ENCODE results near the gene SLC6A4.

DNA sequence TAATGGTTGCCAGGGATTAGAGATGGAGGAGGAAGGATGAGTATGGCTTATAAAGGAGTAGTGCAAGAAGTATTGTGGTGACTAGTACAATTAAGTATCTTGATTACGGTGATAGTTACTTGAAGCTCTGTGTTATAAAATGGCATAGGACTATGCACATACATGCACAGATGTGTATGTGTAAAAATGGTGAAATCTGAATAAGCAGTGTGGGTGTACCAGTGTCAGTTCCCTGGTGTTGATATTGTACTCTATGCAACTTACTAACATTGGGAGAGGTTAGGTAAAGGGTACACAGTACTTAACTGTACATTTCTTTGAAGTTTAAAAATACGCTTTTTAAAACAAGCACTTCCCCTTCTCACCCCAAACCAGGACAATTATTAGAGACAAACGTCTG lies 70.3 kb downstream of the SLC6A4 start:
- no peak for TF ChIP-seq TAF1 (IDR thresholded peaks at IDR 0.05; ENCODE audit: low read depth)
- no peak for TF ChIP-seq EP300 (IDR thresholded peaks at IDR 0.05; ENCODE audit: borderline replicate concordance)
- TF ChIP-seq, protein P1, sequence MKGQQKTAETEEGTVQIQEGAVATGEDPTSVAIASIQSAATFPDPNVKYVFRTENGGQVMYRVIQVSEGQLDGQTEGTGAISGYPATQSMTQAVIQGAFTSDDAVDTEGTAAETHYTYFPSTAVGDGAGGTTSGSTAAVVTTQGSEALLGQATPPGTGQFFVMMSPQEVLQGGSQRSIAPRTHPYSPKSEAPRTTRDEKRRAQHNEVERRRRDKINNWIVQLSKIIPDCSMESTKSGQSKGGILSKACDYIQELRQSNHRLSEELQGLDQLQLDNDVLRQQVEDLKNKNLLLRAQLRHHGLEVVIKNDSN (IDR thresholded peaks at IDR 0.05) = no peak
- TF ChIP-seq, protein P2, sequence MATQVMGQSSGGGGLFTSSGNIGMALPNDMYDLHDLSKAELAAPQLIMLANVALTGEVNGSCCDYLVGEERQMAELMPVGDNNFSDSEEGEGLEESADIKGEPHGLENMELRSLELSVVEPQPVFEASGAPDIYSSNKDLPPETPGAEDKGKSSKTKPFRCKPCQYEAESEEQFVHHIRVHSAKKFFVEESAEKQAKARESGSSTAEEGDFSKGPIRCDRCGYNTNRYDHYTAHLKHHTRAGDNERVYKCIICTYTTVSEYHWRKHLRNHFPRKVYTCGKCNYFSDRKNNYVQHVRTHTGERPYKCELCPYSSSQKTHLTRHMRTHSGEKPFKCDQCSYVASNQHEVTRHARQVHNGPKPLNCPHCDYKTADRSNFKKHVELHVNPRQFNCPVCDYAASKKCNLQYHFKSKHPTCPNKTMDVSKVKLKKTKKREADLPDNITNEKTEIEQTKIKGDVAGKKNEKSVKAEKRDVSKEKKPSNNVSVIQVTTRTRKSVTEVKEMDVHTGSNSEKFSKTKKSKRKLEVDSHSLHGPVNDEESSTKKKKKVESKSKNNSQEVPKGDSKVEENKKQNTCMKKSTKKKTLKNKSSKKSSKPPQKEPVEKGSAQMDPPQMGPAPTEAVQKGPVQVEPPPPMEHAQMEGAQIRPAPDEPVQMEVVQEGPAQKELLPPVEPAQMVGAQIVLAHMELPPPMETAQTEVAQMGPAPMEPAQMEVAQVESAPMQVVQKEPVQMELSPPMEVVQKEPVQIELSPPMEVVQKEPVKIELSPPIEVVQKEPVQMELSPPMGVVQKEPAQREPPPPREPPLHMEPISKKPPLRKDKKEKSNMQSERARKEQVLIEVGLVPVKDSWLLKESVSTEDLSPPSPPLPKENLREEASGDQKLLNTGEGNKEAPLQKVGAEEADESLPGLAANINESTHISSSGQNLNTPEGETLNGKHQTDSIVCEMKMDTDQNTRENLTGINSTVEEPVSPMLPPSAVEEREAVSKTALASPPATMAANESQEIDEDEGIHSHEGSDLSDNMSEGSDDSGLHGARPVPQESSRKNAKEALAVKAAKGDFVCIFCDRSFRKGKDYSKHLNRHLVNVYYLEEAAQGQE (IDR thresholded peaks at IDR 0.05; ENCODE audit: low read depth) = no peak
